ENCODE results near the gene UBE3B.

Gene UBE3B

GRCh38 chr12:109580684-109581333 is 103.4 kb downstream of the UBE3B start:
- H3K9me3 ChIP-seq (ENCODE audit: control insufficient read depth in 5 of 5, low read length in 5 of 5), result no peaks in the 10 kb centered on the region
- H3K27ac ChIP-seq (ENCODE audit: low read depth, low read length), result no peak overlapping the region
- no peaks in the 10 kb centered on the region for H3K27me3 ChIP-seq (ENCODE audit: control insufficient read depth in 5 of 5, insufficient read depth in 4 of 5, low read length in 5 of 5)
- no peak overlapping the region for H3K9ac ChIP-seq (ENCODE audit: low read length in 5 of 5)
- H3K4me3 ChIP-seq (ENCODE audit: low read depth in 1 of 5, low read length in 5 of 5), result no peak overlapping the region
- H3K36me3 ChIP-seq (ENCODE audit: control insufficient read depth in 5 of 5, insufficient read depth in 5 of 5, low read length in 5 of 5), result peaks cover 3 to 76% (median 67%) of the 10 kb centered on the region in 5 donors
- no peaks in the 10 kb centered on the region for H3K4me1 ChIP-seq (ENCODE audit: control insufficient read depth in 5 of 5, insufficient read depth in 5 of 5, low read length in 5 of 5)

- Histone ChIP-seq H3K36me3 (ENCODE audit: control insufficient read depth in 5 of 5, insufficient read depth in 5 of 5, low read length in 5 of 5) (peaks cover 3 to 77% (median 65%) of the 10 kb centered on the region in 5 donors), H3K27ac (ENCODE audit: low read depth, low read length) (no peak overlapping the region), H3K4me1 (ENCODE audit: control insufficient read depth in 5 of 5, insufficient read depth in 5 of 5, low read length in 5 of 5) (no peaks in the 10 kb centered on the region), H3K4me3 (ENCODE audit: low read depth in 1 of 5, low read length in 5 of 5) (no peak overlapping the region), H3K9ac (ENCODE audit: low read length in 5 of 5) (no peak overlapping the region), H3K9me3 (ENCODE audit: control insufficient read depth in 5 of 5, low read length in 5 of 5) (no peaks in the 10 kb centered on the region), H3K27me3 (ENCODE audit: control insufficient read depth in 5 of 5, insufficient read depth in 4 of 5, low read length in 5 of 5) (no peaks in the 10 kb centered on the region)
Measured at GRCh38 chr12:109581334-109581691, 103.9 kb downstream of the UBE3B start.

GRCh38 chr12:109581856-109582255 is 104.4 kb downstream of the UBE3B start:
- H3K4me3 ChIP-seq (ENCODE audit: low read depth in 1 of 5, low read length in 5 of 5), result no peak overlapping the region
- H3K9ac ChIP-seq (ENCODE audit: low read length in 5 of 5), result no peak overlapping the region
- no peaks in the 10 kb centered on the region for H3K4me1 ChIP-seq (ENCODE audit: control insufficient read depth in 5 of 5, insufficient read depth in 5 of 5, low read length in 5 of 5)
- no peaks in the 10 kb centered on the region for H3K27me3 ChIP-seq (ENCODE audit: control insufficient read depth in 5 of 5, insufficient read depth in 4 of 5, low read length in 5 of 5)
- H3K9me3 ChIP-seq (ENCODE audit: control insufficient read depth in 5 of 5, low read length in 5 of 5), result no peaks in the 10 kb centered on the region
- peaks cover 3 to 82% (median 71%) of the 10 kb centered on the region in 5 donors for H3K36me3 ChIP-seq (ENCODE audit: control insufficient read depth in 5 of 5, insufficient read depth in 5 of 5, low read length in 5 of 5)
- no peak overlapping the region for H3K27ac ChIP-seq (ENCODE audit: low read depth, low read length)

GRCh38 chr12:109582636-109583035 is 105.2 kb downstream of the UBE3B start:
- no peak overlapping the region for H3K4me3 ChIP-seq (ENCODE audit: low read depth in 1 of 5, low read length in 5 of 5)
- H3K9ac ChIP-seq (ENCODE audit: low read length in 5 of 5), result no peak overlapping the region
- H3K9me3 ChIP-seq (ENCODE audit: control insufficient read depth in 5 of 5, low read length in 5 of 5), result no peaks in the 10 kb centered on the region
- H3K27ac ChIP-seq (ENCODE audit: low read depth, low read length), result no peak overlapping the region
- H3K4me1 ChIP-seq (ENCODE audit: control insufficient read depth in 5 of 5, insufficient read depth in 5 of 5, low read length in 5 of 5), result no peaks in the 10 kb centered on the region
- no peaks in the 10 kb centered on the region for H3K27me3 ChIP-seq (ENCODE audit: control insufficient read depth in 5 of 5, insufficient read depth in 4 of 5, low read length in 5 of 5)
- peaks cover 3 to 82% (median 72%) of the 10 kb centered on the region in 5 donors for H3K36me3 ChIP-seq (ENCODE audit: control insufficient read depth in 5 of 5, insufficient read depth in 5 of 5, low read length in 5 of 5)

GRCh38 chr12:109583733-109584132 is 106.3 kb downstream of the UBE3B start:
- Histone ChIP-seq H3K27me3 (ENCODE audit: control insufficient read depth in 5 of 5, insufficient read depth in 4 of 5, low read length in 5 of 5) (no peaks in the 10 kb centered on the region), H3K4me1 (ENCODE audit: control insufficient read depth in 5 of 5, insufficient read depth in 5 of 5, low read length in 5 of 5) (no peaks in the 10 kb centered on the region), H3K4me3 (ENCODE audit: low read depth in 1 of 5, low read length in 5 of 5) (no peak overlapping the region), H3K9me3 (ENCODE audit: control insufficient read depth in 5 of 5, low read length in 5 of 5) (no peaks in the 10 kb centered on the region), H3K27ac (ENCODE audit: low read depth, low read length) (no peak overlapping the region), H3K36me3 (ENCODE audit: control insufficient read depth in 5 of 5, insufficient read depth in 5 of 5, low read length in 5 of 5) (peaks cover 3 to 82% (median 70%) of the 10 kb centered on the region in 5 donors), H3K9ac (ENCODE audit: low read length in 5 of 5) (no peak overlapping the region)

Measured in subcutaneous abdominal adipose tissue (tissue), 5 donors.